ENCODE data around the gene GALNT14.
"Not testable (repeated sequence)": the region's sequence is repeated elsewhere in the genome, so short reads cannot be mapped to it uniquely, and the experiment has no call there.

- not testable (repeated sequence) for TF ChIP-seq CTCF (IDR thresholded peaks at IDR 0.05); ZFX (IDR thresholded peaks at IDR 0.05; ENCODE audit: borderline replicate concordance)
Measured at GRCh38 chr2:30904437-30904836, 233.8 kb downstream of the GALNT14 start.

Measured in 22Rv1 (cell line).